GM19328 (cell line): ENCODE results near the gene PGLYRP3.
"Not testable (repeated sequence)": the region's sequence is repeated elsewhere in the genome, so short reads cannot be mapped to it uniquely, and the experiment has no call there.

Experiments used
- ATAC-seq: cut with Tn5 transposase; IDR thresholded peaks from one replicate; pipeline ENCODE4 v1.9.1; 2021; ENCODE audit warnings: mild to moderate bottlenecking, moderate library complexity; ENCODE audit not compliant: unreplicated experiment

Gene PGLYRP3

DNA sequence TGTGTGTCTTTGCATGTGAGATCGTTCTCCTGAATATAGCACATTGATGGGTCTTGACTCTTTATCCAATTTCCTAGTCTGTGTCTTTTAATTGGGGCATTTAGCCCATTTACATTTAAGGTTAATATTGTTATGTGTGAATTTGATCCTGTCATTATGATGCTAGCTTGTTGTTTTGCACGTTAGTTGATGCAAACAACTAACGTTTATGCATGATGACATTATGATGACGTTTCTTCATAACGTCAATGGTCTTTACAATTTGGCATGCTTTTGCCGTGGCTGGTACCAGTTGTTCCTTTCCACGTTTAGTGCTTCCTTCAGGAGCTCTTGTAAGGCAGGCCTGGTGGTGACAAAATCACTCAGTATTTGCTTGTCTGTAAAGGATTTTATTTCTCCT lies 5.4 kb upstream of the PGLYRP3 start:
- ATAC-seq: not testable (repeated sequence)

DNA sequence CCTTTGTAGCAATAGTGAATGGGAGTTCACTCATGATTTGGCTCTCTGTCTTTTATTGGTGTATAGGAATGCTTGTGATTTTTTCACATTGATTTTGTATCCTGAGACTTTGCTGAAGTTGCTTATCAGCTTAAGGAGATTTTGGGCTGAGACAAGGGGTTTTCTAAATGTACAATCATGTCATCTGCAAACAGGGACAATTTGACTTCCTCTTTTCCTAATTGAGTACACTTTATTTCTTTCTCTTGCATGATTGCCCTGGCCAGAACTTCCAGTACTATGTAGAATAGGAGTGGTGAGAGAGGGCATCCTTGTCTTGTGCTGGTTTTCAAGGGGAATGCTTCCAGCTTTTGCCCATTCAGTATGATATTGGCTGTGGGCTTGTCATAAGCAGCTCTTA lies 3.3 kb upstream of the PGLYRP3 start:
- not testable (repeated sequence) for ATAC-seq

DNA sequence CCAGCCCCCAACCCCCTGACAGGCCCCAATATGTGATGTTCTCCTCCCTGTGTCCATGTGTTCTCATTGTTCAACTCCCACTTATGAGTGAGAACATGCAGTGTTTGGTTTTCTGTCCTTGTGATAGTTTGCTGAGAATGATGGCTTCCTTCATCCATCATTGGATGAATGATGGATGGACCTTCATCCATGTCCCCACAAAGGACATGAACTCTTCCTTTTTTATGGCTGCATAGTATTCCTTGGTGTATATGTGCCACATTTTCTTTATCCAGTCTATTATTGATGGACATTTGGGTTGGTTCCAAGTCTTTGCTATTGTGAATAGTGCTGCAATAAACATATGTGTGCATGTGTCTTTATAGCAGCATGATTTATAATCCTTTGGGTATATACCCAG lies 1.6 kb upstream of the PGLYRP3 start:
- ATAC-seq: not testable (repeated sequence)

DNA sequence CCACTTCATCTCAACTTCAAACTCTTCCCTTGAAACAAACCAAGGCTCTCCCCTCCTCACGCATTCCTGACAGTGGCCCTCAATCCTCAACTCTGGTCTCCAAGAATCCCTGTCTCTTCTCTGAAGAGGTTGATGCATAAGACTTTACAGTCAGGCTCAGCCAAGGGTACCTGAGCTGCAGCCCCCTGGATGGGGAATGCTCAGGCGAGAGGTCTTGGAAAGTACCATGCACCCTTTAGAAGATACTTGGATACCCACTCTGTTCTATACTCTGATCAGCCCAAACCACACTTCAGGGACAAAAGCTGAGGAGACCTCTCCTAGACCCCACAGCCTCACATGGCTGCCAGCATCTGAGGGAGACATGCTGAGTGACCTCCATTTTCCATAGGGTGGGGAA lies 536 bp upstream of the PGLYRP3 start:
- ATAC-seq: no peak

DNA sequence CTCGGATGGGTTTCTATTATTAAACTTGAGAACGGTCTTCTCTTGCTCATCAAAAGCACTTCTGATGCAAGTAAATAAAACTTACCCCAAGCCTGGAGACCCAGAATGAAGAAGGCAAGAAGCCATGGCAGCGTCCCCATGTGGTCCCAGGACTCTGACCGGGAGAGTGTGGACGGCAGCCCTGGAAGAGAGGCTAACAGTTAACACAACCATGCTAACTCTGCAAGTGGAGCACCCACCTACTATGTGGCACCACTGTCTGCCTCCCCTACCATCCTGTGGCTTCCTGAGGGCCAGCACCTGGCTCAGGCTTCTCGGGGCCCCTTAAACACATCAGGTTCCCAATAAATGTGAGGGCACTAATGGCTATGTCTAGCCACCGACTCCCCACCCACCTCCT lies 2.2 kb downstream of the PGLYRP3 start:
- no peak for ATAC-seq

DNA sequence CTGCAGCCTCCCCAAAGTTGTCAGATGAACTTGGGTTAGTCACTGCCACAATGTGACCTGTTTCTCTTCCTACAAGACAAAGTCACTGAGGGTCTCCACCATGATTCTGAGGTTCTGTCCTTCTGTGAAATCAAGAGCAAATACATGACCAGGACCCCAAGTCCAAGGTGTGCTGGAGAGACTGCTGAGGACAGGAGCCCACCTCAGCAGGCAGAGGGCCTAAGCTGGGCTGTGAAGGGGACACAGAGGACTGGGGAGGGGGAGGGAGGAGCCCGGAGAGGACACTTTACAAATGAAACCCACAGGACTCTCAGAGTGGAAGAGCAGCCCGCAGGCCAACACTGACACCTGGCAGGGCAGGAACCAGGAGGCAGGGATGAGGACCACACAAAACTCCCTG lies 3.3 kb downstream of the PGLYRP3 start:
- ATAC-seq: no peak

DNA sequence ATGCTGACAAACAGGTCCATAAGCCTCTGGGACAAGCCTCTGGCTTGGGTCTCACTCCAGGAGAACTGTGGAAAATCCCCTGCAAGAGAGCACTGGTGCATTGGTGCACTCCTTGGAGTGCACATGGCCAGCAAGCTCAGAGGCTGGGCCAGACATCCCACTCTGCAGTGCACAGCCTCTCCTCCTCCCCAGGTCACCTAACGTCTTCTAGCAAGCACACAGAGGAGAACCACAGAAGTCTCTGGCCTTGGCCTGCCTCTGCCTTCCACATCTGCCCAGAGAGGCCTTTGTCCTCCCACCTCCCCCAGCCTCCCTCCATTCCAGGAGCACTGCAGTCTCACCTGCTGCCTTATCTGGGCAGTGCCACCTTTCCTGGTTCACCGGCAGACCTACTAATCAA lies 4.2 kb downstream of the PGLYRP3 start:
- no peak for ATAC-seq

DNA sequence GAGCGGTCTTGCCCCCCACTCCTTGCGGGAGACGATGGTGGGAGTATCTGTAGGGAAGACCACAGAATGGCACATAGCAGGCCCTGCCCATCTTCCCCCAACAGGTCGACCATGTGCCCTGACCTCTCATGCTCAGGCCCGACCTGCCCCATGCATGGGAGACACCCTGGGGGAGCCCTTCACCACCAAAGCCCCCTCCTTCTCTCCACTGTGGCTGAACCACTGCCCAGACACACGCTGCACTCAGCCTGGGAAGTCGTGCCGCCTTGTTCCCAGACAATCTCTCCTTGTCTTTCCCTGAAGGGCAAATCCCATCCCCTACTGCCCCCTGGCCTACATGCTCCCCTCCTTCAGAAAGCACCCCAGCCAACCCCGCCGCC lies 5.5 kb downstream of the PGLYRP3 start:
- no peak for ATAC-seq

DNA sequence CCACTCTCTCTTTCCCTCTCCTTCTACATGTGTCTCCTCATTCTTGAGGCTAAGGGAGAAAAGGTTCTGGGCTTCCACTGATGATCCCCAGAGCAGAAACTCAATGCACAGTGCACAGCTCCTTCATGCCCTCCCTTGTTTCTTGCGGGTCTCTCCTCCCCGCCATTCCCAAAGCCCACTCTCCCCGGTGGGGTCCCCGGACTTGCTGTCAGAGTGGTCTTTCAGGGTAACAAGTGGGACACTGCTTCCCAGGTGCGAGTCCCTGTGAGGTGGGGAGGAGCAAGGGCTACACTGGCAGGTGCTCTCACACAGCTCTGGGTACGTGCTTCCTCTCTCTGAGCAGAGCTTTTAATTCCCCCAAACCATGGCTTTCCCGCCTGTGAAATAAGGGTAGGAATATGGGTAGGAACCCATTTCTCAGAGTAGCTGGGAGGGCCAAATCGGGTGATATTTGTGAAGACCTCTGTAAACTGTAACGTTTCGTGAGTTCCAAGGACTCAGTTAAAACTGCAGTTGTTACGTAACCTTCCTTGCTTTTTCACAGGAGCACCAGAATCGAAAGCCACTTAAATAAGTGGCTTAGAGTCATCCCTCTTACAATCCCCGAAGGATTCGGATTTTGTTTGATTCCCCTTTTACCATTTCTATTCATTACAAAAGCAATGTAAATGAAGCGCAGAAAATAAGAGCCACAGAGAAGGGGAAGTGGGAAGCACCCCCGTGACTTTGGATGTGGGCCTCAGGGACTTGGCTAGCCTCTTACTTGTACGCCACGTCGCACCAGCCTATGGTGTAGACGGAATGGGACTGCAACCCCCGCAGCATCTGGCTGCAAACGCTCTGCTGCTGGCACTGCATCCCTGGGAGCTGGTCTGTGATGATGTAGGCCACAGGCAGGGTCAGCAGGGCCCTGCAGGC lies 6.2 kb downstream of the PGLYRP3 start:
- ATAC-seq: no peak

DNA sequence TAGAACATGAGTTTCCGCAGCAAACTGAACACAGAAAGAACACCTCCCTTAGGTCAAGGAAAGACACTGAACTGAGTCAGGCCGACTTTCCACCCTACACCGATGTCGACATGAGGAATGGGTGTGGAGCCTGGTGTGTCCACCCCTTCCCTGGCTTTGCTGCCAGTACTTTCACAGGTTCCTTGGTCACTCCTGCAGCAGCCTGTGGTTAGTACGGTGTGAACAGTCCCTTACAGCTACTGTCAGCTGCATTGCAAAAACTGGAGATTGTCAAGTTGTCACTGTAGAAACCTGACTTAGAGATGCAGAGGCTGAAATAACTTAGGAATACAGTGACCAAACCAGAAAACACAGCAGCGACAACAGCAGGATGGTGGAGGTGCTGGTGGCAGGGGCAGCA lies 7.1 kb downstream of the PGLYRP3 start:
- ATAC-seq: no peak

DNA sequence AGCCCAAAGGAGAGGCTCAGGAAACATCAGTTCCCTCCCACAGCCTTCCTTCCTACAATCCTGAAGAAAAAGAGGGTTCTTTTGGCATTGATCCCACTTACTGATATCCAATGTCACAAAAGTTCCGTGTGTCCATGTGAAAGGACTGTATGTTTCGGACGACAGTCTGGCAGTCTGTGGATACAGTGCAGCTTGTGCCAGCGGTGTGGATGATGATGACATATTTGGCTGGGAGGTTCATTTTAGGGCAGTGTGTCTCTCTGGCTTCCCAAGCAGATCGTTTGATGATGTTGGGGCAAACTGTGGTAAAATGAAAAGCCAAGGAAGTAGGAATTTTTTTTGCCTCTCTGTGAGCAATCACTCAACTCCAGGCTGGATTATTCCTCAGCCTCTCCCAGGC lies 10.4 kb downstream of the PGLYRP3 start:
- ATAC-seq: no peak

DNA sequence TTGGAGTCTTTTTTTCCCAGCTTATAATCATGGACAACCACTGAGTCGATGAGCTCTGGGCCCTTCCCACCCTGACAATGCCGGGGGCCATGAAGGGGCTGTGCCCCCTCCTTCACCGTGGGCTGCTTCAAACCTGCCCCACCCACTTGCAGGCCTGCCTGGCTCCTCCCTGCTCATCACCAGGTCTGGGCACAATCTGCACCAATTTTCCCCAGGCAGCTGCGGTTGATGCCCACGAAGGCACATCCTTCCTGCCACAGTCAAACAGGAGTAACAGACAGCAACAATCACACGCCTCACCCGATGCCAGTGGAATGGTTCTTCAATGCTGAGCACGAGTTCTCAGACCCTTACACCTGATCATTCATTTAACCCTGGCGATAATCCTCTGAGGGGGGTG lies 18.9 kb downstream of the PGLYRP3 start:
- ATAC-seq: no peak

DNA sequence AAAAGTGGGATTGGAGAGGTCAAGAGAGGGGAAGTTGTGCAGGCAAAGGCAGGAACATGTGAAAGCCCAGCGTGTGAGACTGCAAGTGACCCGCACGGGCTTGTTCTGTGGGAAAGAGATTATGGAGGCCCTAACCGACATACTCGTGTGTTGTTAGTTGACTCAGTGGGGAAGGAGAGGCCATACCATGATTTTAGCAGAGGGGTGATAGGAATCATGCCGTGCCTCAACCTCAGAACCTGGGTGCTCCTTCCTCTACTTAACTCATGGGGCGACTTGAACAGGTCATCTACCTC lies 19.3 kb downstream of the PGLYRP3 start:
- ATAC-seq: no peak

DNA sequence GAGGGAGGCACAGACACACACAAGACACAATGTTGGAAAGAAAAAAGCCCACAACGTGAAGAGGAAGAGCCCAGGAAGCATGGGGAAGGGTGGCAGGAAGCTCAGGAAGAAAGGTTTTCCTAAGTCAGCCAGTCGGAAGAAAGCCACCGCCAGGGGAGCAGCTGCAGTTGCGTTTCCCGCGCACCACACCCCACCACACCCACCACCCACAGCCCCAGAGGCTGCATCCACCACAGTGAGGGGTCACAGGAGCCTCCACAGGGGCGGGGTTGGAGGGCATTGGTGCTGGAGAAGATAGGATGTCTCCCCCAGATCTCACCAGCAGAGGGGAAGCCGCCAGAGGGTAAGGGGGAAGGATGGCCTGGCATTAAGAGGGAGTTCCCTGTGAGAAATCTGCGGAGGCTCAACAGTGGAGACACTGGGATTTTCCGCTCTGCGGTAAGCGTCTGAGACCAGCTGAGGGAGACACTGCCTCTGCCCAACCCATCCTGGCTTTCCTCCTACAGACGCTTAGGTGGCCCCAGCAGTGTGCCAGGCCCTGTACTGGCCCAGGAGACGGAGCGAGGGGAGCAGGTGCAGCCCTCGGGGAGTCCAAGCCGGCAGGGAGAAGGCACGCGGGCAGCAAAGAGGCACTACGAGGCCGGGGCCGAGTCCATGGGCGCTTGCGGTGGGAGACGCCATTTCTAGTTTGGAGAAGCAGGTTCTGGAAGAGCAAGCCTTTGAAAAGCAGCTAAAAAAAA lies 19.8 kb downstream of the PGLYRP3 start:
- ATAC-seq: no peak

DNA sequence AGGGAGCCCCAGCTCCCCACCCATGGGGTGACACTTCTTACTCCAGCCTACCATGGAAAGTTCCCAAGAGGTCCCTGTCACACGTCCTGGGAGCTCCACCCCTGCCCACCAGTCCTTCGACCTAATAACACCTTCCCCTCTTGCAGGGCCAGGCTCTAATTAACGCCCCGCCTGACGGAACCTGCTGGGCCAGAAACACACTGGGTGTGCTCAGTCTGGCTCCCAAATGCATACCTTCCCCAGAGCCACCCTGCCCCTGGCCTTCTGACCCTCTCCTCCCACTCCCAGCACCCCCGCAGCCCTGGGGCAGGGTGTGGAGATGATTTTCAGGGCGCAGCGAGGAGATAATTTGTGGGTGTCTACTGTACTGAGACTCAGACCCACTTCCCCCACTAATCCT lies 20.6 kb downstream of the PGLYRP3 start:
- ATAC-seq: no peak

DNA sequence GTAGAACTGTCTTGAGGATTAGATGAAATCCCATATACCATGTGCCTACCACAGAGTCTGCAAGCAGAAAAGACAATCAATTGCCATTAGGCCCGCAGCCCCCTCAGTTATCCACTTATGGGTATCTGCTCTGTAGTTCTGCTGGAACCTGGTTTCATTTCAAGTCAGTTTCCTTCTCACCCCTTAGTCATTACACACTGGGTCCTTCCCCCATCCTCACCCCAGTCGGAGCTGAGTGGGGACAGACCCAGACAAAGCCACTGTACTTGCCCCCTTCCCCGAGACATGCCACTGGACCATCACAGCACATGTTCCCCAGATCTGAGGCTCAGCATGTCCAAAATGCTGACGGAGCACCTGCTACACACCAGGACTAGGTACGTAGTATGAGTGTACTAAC lies 21.2 kb downstream of the PGLYRP3 start:
- no peak for ATAC-seq

DNA sequence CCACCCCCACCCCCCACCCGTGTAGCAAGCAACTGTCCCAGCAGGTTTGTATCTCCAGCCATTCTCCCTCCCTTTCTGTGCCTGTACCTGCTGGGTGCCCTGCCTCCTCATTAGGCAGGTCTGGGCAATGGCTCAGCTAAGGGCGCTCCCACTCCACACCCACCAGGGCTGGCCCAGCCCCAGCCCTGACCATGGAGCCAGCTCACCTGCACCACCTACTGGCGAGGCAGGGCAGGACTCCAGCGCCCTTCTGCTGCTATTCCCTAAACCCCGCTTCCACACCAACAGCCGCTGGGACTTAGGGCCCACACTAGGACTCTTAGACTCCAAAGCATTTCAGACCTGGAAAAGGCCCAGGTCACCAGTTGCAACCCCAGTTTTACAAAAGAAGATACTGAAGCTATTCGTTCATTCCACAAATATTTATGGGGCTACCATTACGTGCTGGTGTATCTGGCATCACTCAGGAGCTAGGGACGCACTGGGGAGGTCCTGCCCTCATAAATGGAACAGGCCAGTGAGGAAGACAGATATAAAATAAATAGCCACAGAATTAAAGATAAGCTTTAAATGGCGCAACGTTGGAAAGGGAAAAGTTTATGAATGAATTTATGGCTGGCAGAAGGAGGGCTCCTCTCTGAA lies 24.0 kb downstream of the PGLYRP3 start:
- no peak for ATAC-seq

DNA sequence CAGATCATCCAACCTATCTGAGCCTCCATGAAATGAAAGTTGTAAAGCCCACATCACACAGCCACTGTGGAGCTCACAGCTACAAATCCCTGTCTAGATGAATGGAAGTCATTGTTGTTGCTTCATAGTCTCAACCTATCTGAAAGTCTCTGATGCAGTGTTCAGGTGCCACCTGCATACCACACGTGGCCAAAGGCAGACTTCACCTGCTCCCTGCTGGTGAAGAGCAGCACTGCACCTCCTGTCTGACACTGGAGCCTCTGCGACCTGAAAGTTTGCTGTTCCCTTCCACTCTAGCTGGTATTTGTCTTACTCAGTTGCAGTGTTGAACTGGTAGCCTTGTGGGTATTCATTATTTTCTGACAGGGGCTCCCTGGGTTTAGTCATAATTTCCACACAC lies 34.9 kb downstream of the PGLYRP3 start:
- no peak for ATAC-seq

DNA sequence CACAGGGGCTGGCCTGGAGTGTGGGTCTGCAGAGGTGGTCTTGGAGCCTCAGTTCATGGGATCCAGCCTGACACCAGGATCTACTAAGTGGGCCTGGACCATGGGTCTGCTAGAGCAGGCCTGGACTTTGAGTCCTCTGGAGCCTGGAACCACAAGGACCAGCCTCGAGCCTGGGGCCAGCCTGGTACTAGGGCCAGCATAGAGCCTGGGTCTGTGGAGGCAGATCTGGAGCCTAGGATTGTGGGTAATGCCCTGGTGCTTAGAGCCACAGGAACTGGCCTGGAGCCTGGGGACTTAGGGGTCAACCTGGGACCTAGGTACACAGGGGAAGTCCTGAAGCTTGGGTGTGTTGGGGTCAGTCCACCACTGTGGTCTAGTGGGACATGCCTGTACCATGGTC lies 40.6 kb downstream of the PGLYRP3 start:
- ATAC-seq: no peak

DNA sequence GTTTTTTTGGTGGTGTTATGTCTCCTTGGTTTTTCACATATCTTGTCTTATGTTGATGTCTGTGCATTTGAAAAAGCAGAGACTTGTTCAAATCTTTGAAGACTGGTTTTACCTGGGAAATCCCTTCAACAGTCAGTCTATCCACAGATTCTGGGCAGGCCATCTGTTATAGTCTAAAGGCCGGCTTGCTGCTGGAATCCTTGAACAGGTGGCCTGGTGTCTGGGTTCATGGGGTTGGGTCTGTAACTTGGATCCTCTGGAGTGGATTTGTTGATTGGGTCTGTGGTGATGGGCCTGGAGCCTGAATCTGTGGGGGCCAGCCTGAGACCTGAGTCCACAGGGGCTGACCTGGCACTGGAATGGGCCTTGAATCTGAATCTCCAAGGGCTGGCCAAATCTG lies 41.0 kb downstream of the PGLYRP3 start:
- ATAC-seq: no peak

DNA sequence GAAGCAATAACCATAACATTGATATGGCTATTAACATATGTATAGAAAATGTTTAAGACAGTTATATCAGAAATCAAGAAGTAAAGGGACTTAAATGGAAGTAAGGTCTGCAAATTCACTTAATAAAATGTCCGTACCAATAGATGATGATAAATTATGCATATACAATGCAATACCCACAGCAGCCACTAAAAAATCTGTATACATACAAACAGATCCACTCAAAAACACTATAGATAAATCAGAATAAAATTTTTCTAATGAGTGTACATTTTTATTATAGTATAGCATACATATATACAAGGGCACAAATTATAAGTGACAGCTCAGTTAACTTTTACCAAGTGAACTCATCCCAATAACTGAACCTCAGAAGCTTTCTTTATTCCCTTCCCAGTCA lies 47.3 kb downstream of the PGLYRP3 start:
- no peak for ATAC-seq
